Hepatocyte (in vitro differentiated cells): Measurements from ENCODE around the gene NAA15. TPM values are rescaled to one million over a fixed set of nuclear protein-coding genes. Genes with fewer than 3 reads are reported as not detected.
"Not testable (repeated sequence)": the region's sequence is repeated elsewhere in the genome, so short reads cannot be mapped to it uniquely, and the experiment has no call there.

Source experiments
- DNase-seq: peaks from one replicate; pipeline ENCODE4 v3.0.0-alpha.2; 2016; ENCODE audit warnings: low spot score
- H2AFZ ChIP-seq: fragments of 200-600 bp; sonication (generic); 2 replicates; pipeline ENCODE4 v1.6.0; 2016; ENCODE audit warnings: antibody characterized with exemption, mild to moderate bottlenecking
- H3K27ac ChIP-seq: fragments of 200-600 bp; sonication (generic); 2 replicates; pipeline ENCODE4 v1.5.1; 2016; ENCODE audit warnings: mild to moderate bottlenecking
- H3K27me3 ChIP-seq: fragments of 200-600 bp; sonication (generic); 2 replicates; pipeline ENCODE4 v1.6.1; 2016
- H3K36me3 ChIP-seq: fragments of 200-600 bp; sonication (generic); replicated peaks from 2 replicates; pipeline ENCODE4 v1.5.1; 2016; ENCODE audit warnings: low read depth; ENCODE audit not compliant: insufficient read depth
- H3K4me1 ChIP-seq: fragments of 200-600 bp; sonication (generic); 2 replicates; pipeline ENCODE4 v1.5.1; 2016; ENCODE audit warnings: mild to moderate bottlenecking, moderate library complexity; ENCODE audit not compliant: insufficient read depth
- H3K4me2 ChIP-seq: fragments of 200-600 bp; sonication (generic); 2 replicates; pipeline ENCODE4 v1.6.0; 2016
- H3K4me3 ChIP-seq: fragments of 200-600 bp; sonication (generic); 2 replicates; pipeline ENCODE4 v1.5.1; 2016; ENCODE audit warnings: mild to moderate bottlenecking
- H3K79me2 ChIP-seq: fragments of 200-600 bp; sonication (generic); 2 replicates; pipeline ENCODE4 v1.6.0; 2017; ENCODE audit warnings: mild to moderate bottlenecking
- H3K9me2 ChIP-seq: fragments of 200-600 bp; sonication (generic); replicated peaks from 2 replicates; pipeline ENCODE4 v1.6.0; 2017; ENCODE audit warnings: mild to moderate bottlenecking; ENCODE audit not compliant: insufficient read depth
- H3K9me3 ChIP-seq: fragments of 200-600 bp; sonication (generic); 2 replicates; pipeline ENCODE4 v1.5.1; 2016; ENCODE audit warnings: low read depth, mild to moderate bottlenecking
- H4K20me1 ChIP-seq: fragments of 200-600 bp; sonication (generic); 2 replicates; pipeline ENCODE4 v1.6.0; 2016; ENCODE audit warnings: mild to moderate bottlenecking; ENCODE audit not compliant: insufficient read depth, poor library complexity, severe bottlenecking
- CTCF ChIP-seq: fragments of 200-600 bp; sonication (generic); IDR thresholded peaks from 2 replicates; pipeline ENCODE4 v1.5.1; 2016; ENCODE audit warnings: antibody characterized with exemption, mild to moderate bottlenecking; ENCODE audit not compliant: poor library complexity
- EZH2 ChIP-seq: fragments of 200-600 bp; sonication (generic); IDR thresholded peaks from 2 replicates; pipeline ENCODE4 v1.6.1; 2016; ENCODE audit warnings: antibody characterized with exemption, mild to moderate bottlenecking, borderline replicate concordance
- EZH2phosphoT487 ChIP-seq: fragments of 200-600 bp; sonication (generic); IDR thresholded peaks from one replicate; pipeline ENCODE4 v1.6.1; 2018; ENCODE audit warnings: antibody characterized with exemption, mild to moderate bottlenecking, low read depth, moderate library complexity; ENCODE audit not compliant: unreplicated experiment, severe bottlenecking
- WGBS: methylation state at CpG from one replicate; pipeline ENCODE4 v1.1.6; 2016; ENCODE audit warnings: low lambda C conversion rate; ENCODE audit errors: missing lambda C conversion rate; 5-methylcytosine and 5-hydroxymethylcytosine counted together
- polyA plus RNA-seq: library from polyadenylated mRNA; unstranded; fragments of >200 nt; fragmentation: Nextera tagmentation; extraction: Ambion mirVana; gene quantifications from 2 replicates; pipeline ENCODE4 v1.2.1, GENCODE V29; 2016
- total RNA-seq: library from RNA; depleted of rRNA; stranded (reverse); fragments of >200 nt; gene quantifications from 2 replicates; pipeline ENCODE4 v1.2.3, GENCODE V29; 2014

NAA15 gene
- total RNA-seq (26.9 and 29.6 TPM in 2 replicates), polyA plus RNA-seq (15.3 and 25.6 TPM in 2 replicates)

GRCh38 chr4:139301113-139301820 is at the start of gene NAA15:
TSS of gene NAA15 (plus strand) at chr4:139301505. CDS start at chr4:139301778, 273 bp downstream.
- no peak for TF ChIP-seq EZH2phosphoT487
- TF ChIP-seq CTCF, result no peak
- no peak for TF ChIP-seq EZH2
- H3K4me2 ChIP-seq, result peak within 1 kb of the TSS; percentile 79

GRCh38 chr4:139253046-139253445 is 48.3 kb upstream of the NAA15 start:
- H3K79me2 ChIP-seq, result no peaks in the 10 kb centered on the region
- TF ChIP-seq EZH2 (no peak), EZH2phosphoT487 (no peak), CTCF (no peak)
- H3K4me2 ChIP-seq, result no peak overlapping the region
- no peaks in the 10 kb centered on the region for H3K9me3 ChIP-seq
- no peak overlapping the region for H2AFZ ChIP-seq
- H3K4me1 ChIP-seq, result no peaks in the 10 kb centered on the region
- no peaks in the 10 kb centered on the region for H4K20me1 ChIP-seq
- H3K36me3 ChIP-seq, result no peaks in the 10 kb centered on the region
- no peaks in the 10 kb centered on the region for H3K9me2 ChIP-seq
- DNase-seq, result no peak
- H3K4me3 ChIP-seq, result no peak overlapping the region
- H3K27ac ChIP-seq, result no peak overlapping the region
- no peaks in the 10 kb centered on the region for H3K27me3 ChIP-seq

More at GRCh38 chr4:139301113-139301820, at the start of gene NAA15:
- peak within 1 kb of the TSS; percentile 86 for H3K4me3 ChIP-seq
- H2AFZ ChIP-seq, result peak within 1 kb of the TSS; percentile 86
- peaks cover 9% of the 10 kb centered on the region for H4K20me1 ChIP-seq
- H3K9me2 ChIP-seq, result no peaks in the 10 kb centered on the region
- peaks cover 67% of the 10 kb centered on the region for H3K79me2 ChIP-seq
- H3K27me3 ChIP-seq, result no peaks in the 10 kb centered on the region
- H3K9me3 ChIP-seq, result no peaks in the 10 kb centered on the region
- peak; percentile 99 for DNase-seq
- H3K36me3 ChIP-seq, result no peaks in the 10 kb centered on the region
- H3K27ac ChIP-seq, result peak within 1 kb of the TSS; percentile 96
- peaks cover 13% of the 10 kb centered on the region for H3K4me1 ChIP-seq
- under 1% methylated on average over 58 of the region's 61 CpGs for WGBS

DNA sequence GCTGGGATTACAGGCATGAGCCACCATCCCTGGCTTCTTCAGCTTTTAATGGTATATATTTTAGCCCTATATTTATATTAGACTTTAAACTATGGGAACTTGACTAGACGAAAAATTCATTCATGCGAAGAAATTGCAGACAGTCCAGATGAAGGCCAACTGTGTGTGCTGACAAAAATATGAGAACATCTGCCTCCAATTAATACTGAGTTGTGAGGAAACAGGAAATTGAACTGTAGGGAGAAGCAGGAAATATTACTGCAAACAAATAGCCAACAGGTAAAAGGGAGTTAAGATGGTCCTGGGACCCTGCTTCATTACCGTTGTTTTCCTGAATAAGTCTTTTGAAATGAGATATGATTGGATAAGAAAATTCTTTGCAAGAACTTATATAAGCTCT is 47.6 kb upstream of the NAA15 start:
- H3K36me3 ChIP-seq, result no peaks in the 10 kb centered on the region
- no peaks in the 10 kb centered on the region for H4K20me1 ChIP-seq
- H3K4me1 ChIP-seq, result no peaks in the 10 kb centered on the region
- H3K27me3 ChIP-seq, result no peaks in the 10 kb centered on the region
- WGBS, result 91% methylated on average over 3 of the region's 3 CpGs
- H3K9me3 ChIP-seq, result no peaks in the 10 kb centered on the region
- no peaks in the 10 kb centered on the region for H3K9me2 ChIP-seq
- H3K79me2 ChIP-seq, result no peaks in the 10 kb centered on the region
- H3K27ac ChIP-seq, result no peak overlapping the region
- H3K4me3 ChIP-seq, result no peak overlapping the region
- no peak overlapping the region for H3K4me2 ChIP-seq
- DNase-seq, result no peak
- TF ChIP-seq EZH2phosphoT487 (no peak), EZH2 (no peak), CTCF (no peak)
- H2AFZ ChIP-seq, result no peak overlapping the region

- not testable (repeated sequence) for H3K4me3 ChIP-seq, H3K36me3 ChIP-seq, H3K27me3 ChIP-seq, H2AFZ ChIP-seq, H3K4me1 ChIP-seq, H3K4me2 ChIP-seq, H4K20me1 ChIP-seq, H3K27ac ChIP-seq, DNase-seq, H3K9me3 ChIP-seq, H3K9me2 ChIP-seq, H3K79me2 ChIP-seq
- 96% methylated on average over 6 of the region's 6 CpGs for WGBS
Observed at GRCh38 chr4:139255581-139255980, 45.7 kb upstream of the NAA15 start.
